OCI-LY3 (cell line): ENCODE data around the gene ASTN2.

Source experiments
- CTCF ChIP-seq: fragments of 200-600, 300-600 bp; sonication (generic); IDR thresholded peaks from 2 replicates; pipeline ENCODE4 v1.5.1; 2014; ENCODE audit warnings: antibody characterized with exemption, low read length, low read depth
- EZH2phosphoT487 ChIP-seq: fragments of 200-600 bp; shearing (Covaris generic); IDR thresholded peaks from 2 replicates; pipeline ENCODE4 v1.6.1; 2018; ENCODE audit warnings: antibody characterized with exemption, mixed run types, low read depth

DNA sequence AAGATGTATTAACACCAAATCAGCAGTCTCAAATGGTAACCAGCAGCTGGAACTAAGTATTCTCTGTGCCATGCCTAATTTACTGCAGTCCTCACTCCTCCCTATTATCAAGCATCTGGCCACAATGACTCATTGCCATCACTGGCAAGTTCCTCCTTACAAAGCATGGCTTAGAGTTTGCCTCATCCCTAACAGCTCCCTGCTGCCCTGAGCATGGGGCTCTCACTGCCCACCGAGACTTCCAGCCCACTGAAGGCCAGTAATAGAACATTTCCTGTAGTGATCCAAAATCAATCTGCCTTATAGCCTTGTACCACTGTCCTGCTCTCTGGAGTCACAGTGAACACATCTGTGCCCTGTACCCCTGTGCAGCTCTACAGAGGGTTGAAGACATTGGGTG, 939.7 kb downstream of the ASTN2 start:
- TF ChIP-seq CTCF (no peak), EZH2phosphoT487 (no peak)
